HG03097 (cell line): ENCODE data around the gene GTF2IRD1.
"Not testable (repeated sequence)": the region's sequence is repeated elsewhere in the genome, so short reads cannot be mapped to it uniquely, and the experiment has no call there.

Source experiments
- ATAC-seq: cut with Tn5 transposase; IDR thresholded peaks from one replicate; pipeline ENCODE4 v1.9.1; 2021; ENCODE audit not compliant: unreplicated experiment, low FRiP score

The GTF2IRD1 gene

DNA sequence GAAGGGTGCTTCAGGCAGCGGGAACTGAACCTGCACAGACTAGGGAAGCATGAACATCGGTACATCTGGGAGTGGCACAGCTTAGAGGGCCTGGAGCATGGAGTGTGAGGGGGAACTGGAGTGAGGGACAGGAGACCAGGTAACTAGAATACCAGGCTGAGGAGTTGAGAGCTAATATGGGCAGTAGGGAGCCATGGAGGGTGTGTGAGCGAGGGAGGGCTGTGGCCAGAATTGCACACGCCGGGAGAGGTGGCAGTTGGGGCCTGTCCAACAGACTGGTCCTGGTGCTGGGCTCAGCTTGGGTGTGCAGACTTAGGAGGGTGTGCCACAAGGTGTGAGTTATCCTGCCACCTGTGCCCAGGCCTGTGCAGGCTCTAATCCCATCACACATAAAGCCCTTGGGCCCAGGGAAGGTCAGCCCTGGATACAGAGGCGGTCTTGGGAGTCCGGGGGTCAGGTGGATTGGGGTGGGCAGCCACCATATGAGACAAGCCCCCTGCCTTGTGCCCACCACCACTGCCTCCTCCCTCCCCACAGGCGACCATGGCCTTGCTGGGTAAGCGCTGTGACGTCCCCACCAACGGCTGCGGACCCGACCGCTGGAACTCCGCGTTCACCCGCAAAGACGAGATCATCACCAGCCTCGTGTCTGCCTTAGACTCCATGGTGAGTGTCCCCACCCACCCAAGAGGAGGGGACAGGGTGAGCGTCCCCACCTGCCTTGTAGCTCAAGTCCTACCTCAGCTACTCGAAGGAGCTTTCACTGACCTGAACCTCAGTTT, 54.0 kb downstream of the GTF2IRD1 start:
- ATAC-seq: no peak

DNA sequence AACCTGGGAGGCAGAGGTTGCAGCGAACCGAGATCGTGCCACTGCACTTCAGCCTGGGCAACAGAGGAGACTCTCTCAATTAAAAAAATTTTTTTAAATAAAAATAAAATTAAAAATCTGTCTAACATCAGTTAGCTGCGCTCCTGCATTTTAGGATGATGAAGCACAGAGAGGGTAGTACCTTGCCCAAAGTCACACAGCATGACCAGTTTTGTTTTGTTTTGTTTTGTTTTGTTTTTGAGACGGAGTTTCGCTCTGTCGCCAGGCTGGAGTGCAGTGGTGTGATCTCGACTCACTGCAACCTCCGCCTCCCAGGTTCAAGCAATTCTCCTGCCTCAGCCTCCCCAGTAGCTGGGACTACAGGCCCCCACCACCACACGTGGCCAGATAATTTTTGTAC, 55.7 kb downstream of the GTF2IRD1 start:
- ATAC-seq: not testable (repeated sequence)

DNA sequence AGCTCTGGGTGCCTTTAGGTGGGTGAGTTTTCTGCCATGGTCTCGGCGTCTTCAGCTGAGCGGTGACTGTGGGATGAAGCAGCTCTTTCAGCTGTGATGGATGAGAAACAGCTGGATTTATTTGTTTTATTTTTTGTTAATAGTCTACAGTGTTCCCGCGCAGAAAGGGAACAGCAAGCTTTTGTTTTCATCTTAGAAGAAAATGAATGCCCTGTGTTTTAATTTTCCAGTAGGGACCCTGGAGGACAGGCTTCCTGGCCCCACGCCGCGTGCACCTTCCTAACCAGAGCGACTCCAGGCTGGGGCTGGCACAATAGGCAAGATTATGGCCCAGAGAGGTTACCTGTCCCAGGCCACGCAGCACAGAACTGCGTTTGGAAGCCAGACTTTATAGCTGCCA, 57.6 kb downstream of the GTF2IRD1 start:
- no peak for ATAC-seq

DNA sequence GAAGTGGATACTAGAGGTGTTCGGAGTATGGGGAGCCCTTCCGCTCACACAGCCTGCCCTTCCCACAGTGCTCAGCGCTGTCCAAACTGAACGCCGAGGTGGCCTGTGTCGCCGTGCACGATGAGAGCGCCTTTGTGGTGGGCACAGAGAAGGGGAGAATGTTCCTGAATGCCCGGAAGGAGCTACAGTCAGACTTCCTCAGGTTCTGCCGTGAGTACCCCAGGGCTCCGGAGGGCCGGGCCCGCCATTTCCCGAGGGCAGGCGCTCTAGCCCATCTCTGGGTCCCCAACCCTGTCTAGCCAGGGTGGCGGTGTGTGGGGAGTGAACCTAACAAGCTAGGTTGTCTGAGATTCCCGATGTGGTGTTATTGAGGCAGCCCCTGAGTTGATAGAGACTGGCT, 59.1 kb downstream of the GTF2IRD1 start:
- no peak for ATAC-seq

DNA sequence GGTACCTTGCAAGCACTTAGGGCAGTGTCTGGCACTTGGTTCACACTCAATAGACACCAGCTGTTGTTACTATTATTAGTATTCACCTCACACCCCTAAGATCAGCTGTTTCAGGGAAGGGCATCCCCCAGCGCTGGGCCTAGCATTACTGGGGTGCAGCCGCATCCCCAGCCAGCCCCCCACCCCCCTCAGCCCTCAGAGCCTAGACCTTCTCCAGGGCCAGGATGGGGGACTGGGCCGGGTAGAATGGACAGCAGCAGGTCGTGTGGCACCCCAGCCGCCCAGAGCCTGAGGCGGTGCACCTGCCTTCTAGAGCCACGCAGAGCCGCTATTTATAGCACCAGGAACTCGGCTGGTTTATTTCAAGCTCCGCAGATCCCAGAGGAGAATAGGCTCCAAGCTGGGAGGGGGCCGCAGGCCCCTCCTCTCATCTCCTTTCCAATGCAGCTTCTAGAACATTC, 60.5 kb downstream of the GTF2IRD1 start:
- no peak for ATAC-seq

DNA sequence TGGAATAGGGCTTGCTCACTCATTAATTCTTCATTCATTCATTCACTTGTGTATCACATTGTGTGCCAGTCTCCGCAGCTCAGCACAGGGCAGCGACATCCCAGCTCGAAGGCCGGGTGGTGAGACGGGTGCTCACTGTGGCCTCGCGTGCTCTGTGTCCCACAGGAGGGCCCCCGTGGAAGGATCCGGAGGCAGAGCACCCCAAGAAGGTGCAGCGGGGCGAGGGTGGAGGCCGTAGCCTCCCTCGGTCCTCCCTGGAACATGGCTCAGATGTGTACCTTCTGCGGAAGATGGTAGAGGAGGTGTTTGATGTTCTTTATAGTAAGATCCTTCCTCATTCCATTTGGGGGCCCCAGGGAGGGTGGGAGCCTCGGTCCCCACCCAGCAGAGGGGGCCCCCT, 61.6 kb downstream of the GTF2IRD1 start:
- ATAC-seq: no peak

DNA sequence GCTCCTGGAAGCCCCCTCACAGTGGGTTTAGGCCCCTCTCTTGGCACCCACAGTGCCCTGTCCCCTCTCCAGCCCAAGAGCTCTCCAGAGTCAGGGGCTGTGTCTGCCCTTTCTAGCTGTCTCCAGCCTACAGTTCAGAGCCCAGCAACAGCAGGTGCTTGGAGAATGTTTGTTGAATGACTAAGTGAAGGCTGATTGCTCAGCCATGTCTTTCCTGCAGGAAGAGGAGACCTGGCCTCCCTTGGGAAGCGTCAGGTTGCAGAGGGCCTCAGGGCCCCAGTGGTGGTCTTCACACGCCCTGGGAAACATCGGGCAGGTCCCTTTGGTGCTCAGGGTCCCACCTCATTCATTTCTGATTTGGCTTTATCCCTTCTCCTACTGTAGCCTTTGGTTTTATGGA, 62.5 kb downstream of the GTF2IRD1 start:
- ATAC-seq: no peak

DNA sequence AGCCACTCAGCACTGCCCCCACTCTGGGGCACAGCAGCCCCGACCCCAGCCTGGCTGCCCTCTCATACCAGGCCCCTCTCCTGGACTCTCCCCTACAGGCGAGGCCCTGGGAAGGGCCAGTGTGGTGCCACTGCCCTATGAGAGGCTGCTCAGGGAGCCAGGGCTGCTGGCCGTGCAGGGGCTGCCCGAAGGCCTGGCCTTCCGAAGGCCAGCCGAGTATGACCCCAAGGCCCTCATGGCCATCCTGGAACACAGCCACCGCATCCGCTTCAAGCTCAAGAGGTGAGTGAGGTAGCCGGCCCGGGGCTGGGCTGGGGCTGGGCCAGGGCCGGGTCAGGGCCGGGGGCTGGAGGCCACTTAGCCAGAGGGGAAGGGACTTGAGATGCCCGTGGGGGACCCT, 64.3 kb downstream of the GTF2IRD1 start:
- no peak for ATAC-seq

DNA sequence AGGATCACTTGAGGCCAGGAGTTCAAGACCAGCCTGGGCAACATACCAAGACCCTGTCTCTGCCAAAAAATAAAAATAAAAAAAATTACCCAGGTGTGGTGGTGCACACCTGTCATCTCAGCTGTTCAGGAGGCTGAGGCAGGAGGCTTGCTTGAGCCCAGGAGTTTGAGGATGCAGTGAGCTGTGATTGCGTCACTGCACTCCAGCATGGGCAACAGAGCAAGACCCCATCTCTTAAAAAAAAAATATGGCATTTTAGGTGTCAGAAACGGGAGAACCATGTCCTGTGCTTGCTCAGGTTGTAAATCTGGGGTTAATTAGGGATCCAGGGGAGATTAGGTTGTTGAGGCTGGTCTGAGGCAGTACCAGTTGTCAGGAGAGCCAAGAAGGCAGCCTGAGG, 64.9 kb downstream of the GTF2IRD1 start:
- ATAC-seq: no peak

DNA sequence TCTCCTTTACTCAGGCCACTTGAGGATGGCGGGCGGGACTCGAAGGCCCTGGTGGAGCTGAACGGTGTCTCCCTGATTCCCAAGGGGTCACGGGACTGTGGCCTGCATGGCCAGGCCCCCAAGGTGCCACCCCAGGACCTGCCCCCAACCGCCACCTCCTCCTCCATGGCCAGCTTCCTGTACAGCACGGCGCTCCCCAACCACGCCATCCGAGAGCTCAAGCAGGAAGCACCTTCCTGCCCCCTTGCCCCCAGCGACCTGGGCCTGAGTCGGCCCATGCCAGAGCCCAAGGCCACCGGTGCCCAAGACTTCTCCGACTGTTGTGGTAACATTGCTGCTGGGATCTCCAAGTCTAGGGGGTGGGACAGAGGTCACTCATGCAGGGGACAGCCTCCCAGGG, 65.7 kb downstream of the GTF2IRD1 start:
- ATAC-seq: no peak

DNA sequence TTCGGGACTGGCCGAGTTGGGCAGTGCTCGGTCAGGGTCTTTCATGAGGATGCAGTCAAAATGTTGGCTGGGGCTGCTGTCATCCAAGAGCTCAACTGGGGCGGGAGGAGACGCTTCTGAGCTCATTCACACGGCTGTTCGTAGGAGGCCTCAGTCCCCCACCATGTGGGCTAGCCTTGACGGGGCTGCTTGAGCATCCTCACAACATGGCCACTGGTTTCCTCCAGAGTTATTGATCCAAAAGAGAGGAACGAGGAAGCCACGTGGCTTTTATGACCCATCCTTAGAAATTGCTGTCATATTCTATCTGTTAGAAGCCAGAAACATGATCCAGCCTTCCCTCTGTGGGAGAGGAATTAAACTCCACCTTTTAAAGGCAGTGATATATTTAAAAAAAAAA, 68.1 kb downstream of the GTF2IRD1 start:
- no peak for ATAC-seq

DNA sequence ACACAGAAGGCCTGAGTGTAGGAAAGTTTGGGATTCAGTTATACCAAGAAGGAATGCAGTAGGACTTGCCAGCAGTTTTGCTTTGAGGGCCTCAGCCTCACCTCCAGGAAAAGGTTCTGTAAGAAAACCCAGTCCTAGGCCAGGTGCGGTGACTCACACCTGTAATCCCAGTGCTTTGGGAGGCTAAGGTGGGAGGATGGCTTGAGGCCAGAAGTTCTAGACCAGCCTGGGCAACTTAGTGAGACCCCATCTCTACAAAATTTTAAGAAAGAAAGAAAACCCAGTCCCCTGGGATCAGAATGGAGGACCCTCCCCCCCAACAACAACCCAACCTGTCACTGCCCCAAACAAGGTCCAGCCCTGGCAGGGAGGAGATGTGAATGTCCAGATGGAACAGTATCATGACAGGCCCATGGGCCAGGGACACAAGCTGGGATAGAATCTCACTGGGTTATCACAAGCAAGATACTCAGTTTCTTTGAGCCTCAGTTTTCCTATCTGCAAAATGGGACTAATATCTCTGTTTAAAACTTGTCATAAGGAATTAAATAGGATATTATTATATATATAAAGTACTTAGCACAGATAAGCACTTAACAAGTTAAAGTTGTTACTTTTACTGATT, 68.7 kb downstream of the GTF2IRD1 start:
- ATAC-seq: no peak

DNA sequence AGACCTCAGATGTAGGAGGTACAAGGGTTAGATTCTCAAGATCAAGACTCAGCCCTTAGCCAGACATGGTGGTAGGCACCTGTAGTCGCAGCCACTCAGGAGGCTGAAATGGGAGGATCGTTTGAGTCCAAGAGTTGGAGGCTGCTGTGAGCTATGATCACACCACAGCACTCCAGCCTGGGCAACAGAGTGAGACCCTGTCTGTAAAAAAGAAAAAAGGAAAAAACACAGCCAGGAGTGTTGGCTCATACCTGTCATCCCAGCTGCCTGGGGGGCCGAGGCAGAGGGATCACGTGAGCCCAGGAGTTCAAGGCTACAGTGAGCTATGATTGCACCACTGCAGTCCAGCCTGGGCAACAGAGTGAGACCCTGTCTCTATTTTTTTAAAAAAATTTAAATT, 69.3 kb downstream of the GTF2IRD1 start:
- ATAC-seq: no peak

DNA sequence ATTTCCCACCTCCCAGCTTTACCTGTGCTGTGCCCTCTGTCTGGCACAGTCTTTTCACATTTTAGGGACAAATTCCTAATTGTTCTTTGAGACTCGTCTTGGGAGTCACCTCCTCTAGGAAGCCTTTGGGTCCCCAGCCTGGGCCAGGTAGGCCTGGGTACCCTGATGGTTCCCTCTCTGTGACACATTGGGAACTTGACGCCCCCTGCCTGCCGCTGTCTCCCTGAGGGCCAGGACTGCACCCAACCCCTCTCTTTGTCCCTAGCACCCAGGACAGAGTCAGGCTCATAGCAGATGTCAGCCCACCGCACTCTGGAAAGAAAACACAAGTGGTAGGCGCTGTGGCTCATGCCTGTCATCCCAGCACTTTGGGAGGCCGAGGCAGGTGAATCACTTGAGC, 71.4 kb downstream of the GTF2IRD1 start:
- no peak for ATAC-seq

DNA sequence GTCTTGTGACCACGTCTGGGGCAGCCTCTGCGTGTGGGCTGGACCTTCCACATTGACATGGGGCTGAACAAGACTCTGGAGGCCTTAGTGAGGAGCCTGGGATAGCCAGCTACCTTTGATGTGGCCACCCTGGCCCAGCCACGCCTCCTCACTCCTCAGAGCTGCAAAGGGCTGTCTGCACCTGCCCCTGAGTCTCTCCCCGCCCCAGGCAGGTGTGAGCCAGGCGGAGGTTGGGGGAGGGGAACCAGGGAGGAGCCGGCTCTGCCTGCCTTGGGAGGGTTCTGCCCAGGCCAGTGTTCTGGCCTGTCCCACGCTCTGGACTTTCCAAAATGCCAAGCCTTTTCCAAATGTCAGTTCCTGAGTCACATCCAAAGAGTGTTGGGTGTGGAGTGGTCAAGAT, 72.2 kb downstream of the GTF2IRD1 start:
- no peak for ATAC-seq

DNA sequence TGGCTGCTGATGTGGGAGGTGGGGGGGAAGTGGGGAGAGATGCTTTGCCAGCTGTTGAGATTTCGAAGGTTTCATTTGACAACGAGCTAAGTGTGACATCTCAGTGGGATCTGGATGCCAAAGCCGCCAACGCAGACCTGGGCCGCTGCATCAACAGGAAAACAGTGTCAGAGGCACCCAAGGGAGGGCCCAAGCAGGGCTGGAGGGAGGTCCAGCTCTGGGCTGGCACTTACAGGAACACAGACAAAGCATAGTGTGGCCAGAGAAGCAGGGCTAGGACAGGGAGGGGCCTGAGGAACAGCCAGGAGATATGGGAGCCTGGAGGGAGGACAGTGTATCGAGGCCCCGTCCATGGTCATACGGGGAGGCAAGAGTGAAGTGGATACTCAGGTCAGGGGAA, 73.1 kb downstream of the GTF2IRD1 start:
- no peak for ATAC-seq

DNA sequence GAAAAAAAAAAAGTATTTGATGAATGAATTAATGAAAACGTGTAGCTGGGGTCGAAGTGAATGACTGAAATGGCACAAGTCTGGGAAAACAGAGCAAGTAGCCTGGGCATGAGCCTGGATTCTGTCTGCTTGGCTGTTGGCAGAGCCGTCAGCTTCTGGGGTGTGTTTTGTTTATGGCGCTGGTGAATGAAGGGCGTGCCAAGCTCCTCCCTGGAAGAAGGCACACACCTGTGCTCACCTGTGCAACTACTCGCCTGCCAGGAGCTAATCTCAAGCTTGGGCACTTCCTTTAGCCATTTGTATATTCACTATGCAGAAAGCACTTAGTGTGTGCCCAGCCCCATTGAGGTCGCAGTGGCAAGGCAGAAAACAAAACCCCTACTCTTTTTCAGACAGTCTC, 74.1 kb downstream of the GTF2IRD1 start:
- ATAC-seq: no peak

DNA sequence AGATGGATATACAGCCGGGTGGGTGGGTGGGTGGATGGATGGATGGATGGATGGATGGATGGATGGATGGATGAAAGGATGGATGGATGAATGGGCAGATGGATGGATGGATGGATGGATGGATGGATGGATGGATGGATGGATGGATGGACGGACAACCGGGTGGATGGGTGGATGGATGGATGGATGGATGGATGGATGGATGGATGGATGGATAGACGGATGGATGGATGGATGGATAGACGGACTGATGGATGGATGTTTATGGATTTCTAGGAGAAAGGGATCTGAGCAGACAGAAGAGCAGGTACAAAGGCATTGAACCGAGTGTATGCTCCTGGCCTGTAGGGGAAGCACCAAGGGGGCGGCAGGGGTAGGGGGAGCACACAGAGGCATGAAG, 75.1 kb downstream of the GTF2IRD1 start:
- ATAC-seq: not testable (repeated sequence)

DNA sequence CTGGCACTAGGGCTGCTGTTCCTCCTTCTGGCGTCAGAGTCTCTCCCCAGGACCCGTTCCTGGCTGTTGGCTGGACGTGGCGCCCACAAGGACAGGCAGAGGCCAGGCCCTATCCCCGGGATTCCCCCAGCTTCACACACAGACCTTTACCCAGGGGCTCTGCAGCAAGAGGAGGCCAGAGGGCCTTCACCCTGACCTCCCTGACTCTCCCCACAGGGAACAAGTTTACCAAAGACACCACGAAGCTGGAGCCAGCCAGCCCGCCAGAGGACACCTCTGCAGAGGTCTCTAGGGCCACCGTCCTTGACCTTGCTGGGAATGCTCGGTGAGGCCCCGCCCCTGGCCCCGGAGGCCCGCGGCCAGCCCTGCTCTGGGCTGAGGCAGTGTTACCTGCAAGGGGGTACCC, 82.2 kb downstream of the GTF2IRD1 start:
- no peak for ATAC-seq

DNA sequence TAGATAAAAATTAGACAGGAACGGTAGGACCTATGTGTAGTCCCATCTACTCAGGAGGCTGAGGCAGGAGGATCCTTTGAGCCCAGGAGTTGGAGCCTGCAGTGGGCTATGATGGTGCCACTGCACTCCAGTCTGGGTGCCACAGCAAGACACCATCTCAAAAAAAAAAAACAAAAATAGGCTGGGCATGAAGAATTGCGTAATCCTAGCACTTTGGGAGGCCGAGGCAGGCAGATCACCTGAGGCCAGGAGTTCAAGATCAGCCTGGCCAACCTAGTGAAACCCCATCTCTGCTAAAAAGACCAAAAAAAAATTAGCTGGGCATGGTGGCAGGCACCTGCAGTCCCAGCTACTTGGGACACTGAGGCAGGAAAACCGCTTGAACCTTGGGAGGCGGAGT, 88.2 kb downstream of the GTF2IRD1 start:
- not testable (repeated sequence) for ATAC-seq

DNA sequence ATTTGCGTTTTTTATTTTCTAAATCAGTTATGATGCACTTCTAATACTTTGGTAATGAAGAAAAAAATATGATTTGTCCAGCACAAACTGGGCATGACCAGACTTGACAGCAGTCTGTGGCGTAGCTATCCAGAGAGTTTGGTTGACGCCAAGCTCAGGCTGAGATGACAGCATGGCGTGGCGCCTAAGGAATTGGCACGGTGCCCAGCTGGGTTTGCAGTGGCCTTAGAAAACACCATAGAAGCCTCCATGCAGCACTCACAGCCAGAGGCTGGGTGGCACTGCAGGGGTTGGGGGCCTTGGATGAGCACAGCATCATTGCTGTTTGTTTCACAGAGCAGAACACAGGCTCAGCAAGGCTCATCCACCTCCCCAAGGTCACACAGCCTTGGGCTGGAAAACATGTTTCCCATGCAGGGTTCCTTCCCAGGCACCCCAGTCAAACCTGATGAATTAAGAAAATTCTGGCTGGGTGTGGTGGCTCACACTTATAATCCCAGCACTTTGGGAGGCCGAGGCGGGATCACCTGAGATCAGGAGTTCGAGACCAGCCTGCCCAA, 88.9 kb downstream of the GTF2IRD1 start:
- ATAC-seq: no peak
